Osteocyte (in vitro differentiated cells): ENCODE data around the gene TRAF5. TPM values are rescaled to one million over a fixed set of nuclear protein-coding genes. Genes with fewer than 3 reads are reported as not detected.
"Not testable (repeated sequence)": the region's sequence is repeated elsewhere in the genome, so short reads cannot be mapped to it uniquely, and the experiment has no call there.

Experiments
- DNase-seq: peaks from one replicate; pipeline ENCODE4 v3.0.0; 2021; ENCODE audit warnings: mixed read lengths; ENCODE audit not compliant: unreplicated experiment; ENCODE audit errors: extremely low spot score
- H3K27ac Mint-ChIP-seq: one replicate; pipeline ENCODE4 v1.8.0; 2021; ENCODE audit warnings: mild to moderate bottlenecking, mixed read lengths; ENCODE audit not compliant: unreplicated experiment
- H3K27me3 Mint-ChIP-seq: one replicate; pipeline ENCODE4 v1.8.0; 2021; ENCODE audit warnings: mixed read lengths; ENCODE audit not compliant: unreplicated experiment
- H3K36me3 Mint-ChIP-seq: one replicate; pipeline ENCODE4 v1.8.0; 2021; ENCODE audit warnings: mixed read lengths; ENCODE audit not compliant: unreplicated experiment
- H3K4me1 Mint-ChIP-seq: one replicate; pipeline ENCODE4 v1.8.0; 2021; ENCODE audit warnings: mixed read lengths; ENCODE audit not compliant: unreplicated experiment
- H3K4me3 Mint-ChIP-seq: one replicate; pipeline ENCODE4 v1.8.0; 2021; ENCODE audit warnings: mild to moderate bottlenecking, moderate library complexity, mixed read lengths; ENCODE audit not compliant: unreplicated experiment
- H3K9me3 Mint-ChIP-seq: one replicate; pipeline ENCODE4 v1.8.0; 2021; ENCODE audit warnings: mixed read lengths; ENCODE audit not compliant: unreplicated experiment
- CTCF ChIP-seq: fragments of 200-600 bp; sonication (generic); IDR thresholded peaks from 2 replicates; pipeline ENCODE4 v1.5.0; 2021; ENCODE audit warnings: antibody characterized with exemption, mild to moderate bottlenecking, moderate library complexity
- total RNA-seq: library from RNA; stranded (reverse); gene quantifications from 2 replicates; pipeline ENCODE4 v1.2.1, GENCODE V29; 2021

TRAF5 gene
- total RNA-seq, 1 donor from 2014 or later = 45.2 TPM

- no peak overlapping the region for H3K4me3 Mint-ChIP-seq
- H3K9me3 Mint-ChIP-seq = no peaks in the 10 kb centered on the region
- peaks cover 2% of the 10 kb centered on the region for H3K36me3 Mint-ChIP-seq
- no peak for TF ChIP-seq CTCF
- peaks cover 29% of the 10 kb centered on the region for H3K4me1 Mint-ChIP-seq
- no peaks in the 10 kb centered on the region for H3K27me3 Mint-ChIP-seq
- peak overlapping the region; percentile 59 for H3K27ac Mint-ChIP-seq
- DNase-seq = peak; percentile 70
These were observed 19.1 kb downstream of the TRAF5 start for GRCh38 chr1:211345719-211346118.

- TF ChIP-seq CTCF = no peak
- Mint-ChIP-seq H3K9me3 (peaks cover 10% of the 10 kb centered on the region), H3K27me3 (no peaks in the 10 kb centered on the region), H3K36me3 (peaks cover 12% of the 10 kb centered on the region), H3K4me1 (peaks cover 29% of the 10 kb centered on the region), H3K4me3 (no peak overlapping the region), H3K27ac (no peak overlapping the region)
- no peak for DNase-seq
These were observed 20.6 kb downstream of the TRAF5 start for GRCh38 chr1:211347077-211347844.

- Mint-ChIP-seq H3K27ac (no peak overlapping the region), H3K36me3 (peaks cover 20% of the 10 kb centered on the region), H3K4me1 (peaks cover 26% of the 10 kb centered on the region), H3K27me3 (no peaks in the 10 kb centered on the region), H3K4me3 (no peak overlapping the region), H3K9me3 (peaks cover 10% of the 10 kb centered on the region)
- no peak for DNase-seq
- TF ChIP-seq CTCF = no peak
These were observed 21.9 kb downstream of the TRAF5 start for GRCh38 chr1:211348547-211348946.

- no peak for TF ChIP-seq CTCF
- Mint-ChIP-seq H3K9me3 (peaks cover 10% of the 10 kb centered on the region), H3K4me1 (peaks cover 21% of the 10 kb centered on the region), H3K36me3 (peaks cover 27% of the 10 kb centered on the region), H3K4me3 (no peak overlapping the region), H3K27me3 (no peaks in the 10 kb centered on the region), H3K27ac (no peak overlapping the region)
- DNase-seq = no peak
These were observed 23.1 kb downstream of the TRAF5 start for GRCh38 chr1:211349741-211350140.

GRCh38 chr1:211352055-211352454 lies 25.4 kb downstream of the TRAF5 start:
- not testable (repeated sequence) for H3K4me3 Mint-ChIP-seq

More at GRCh38 chr1:211352055-211352454, 25.4 kb downstream of the TRAF5 start:
- H3K27ac Mint-ChIP-seq, H3K27me3 Mint-ChIP-seq, DNase-seq: not testable (repeated sequence)
- H3K9me3 Mint-ChIP-seq = peaks cover 10% of the 10 kb centered on the region
- H3K36me3 Mint-ChIP-seq = peaks cover 30% of the 10 kb centered on the region
- H3K4me1 Mint-ChIP-seq = peaks cover 12% of the 10 kb centered on the region
